GM18498 (cell line): ENCODE results near the gene AS3MT.
"Not testable (repeated sequence)": the region's sequence is repeated elsewhere in the genome, so short reads cannot be mapped to it uniquely, and the experiment has no call there.

ENCODE experiments used
- ATAC-seq: cut with Tn5 transposase; IDR thresholded peaks from one replicate; pipeline ENCODE4 v1.9.1; 2021; ENCODE audit warnings: mild to moderate bottlenecking, moderate library complexity; ENCODE audit not compliant: unreplicated experiment

Gene AS3MT

DNA sequence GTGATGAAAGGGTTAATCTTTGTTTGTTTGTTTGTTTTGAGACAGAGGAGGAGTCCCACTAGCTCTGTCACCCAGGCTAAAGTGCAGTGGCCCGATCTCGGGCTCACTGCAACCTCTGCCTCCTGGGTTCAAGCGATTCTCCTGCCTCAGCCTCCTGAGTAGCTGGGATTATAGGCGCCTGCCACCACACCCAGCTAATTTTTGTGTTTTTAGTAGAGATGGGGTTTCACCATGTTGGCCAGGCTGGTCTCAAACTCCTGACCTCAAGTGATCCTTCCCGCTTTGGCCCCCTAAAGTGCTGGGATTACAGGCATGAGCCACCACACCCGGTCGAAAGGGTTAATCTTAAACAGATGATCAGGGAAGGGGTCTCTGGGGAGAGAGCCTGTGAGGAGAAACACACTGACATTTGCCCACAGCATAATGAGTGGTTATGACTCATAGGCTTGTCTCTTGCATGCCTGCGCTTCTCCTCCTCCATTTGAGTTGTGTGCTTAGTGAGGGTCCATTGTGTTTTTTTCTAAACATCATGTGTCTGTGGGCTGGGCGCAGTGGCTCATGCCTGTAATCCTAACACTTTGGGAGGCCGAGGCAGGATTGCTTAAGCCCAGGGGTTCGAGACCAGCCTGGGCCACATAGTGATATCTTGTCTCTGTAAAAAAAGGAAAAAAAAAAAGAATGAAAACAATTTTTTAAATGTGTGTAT, 13.4 kb upstream of the AS3MT start:
- not testable (repeated sequence) for ATAC-seq

DNA sequence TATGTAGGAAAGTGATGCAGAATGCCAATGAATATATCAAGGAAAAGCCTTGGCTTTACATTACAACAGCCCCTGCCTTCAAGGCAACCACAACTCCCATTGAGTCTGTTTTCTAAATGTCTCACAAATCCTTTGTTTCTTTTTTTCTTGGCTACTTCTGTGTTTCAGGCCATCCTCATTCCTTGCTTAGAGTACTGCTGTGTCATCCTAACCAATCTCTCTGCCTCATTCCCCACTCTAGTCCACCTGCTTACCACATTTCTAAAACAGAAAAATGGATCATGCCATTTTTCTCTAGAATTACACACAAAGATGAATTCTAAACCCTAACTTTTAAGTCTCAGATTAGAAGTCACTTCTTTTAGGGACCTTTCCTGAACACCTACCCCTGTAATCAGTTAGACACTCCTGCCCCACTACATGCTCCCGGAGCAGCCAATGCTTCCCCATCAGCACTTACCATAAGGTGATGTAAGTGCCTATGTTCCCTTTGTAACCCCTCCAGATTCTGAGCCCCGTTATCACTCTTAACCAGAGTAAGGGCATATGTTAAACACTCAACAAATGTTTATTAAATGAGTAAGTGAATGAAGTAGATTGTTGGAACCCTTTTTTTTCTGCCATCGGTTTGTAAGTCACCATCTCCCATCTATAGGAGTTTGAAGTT, 12.4 kb upstream of the AS3MT start:
- ATAC-seq, result no peak

DNA sequence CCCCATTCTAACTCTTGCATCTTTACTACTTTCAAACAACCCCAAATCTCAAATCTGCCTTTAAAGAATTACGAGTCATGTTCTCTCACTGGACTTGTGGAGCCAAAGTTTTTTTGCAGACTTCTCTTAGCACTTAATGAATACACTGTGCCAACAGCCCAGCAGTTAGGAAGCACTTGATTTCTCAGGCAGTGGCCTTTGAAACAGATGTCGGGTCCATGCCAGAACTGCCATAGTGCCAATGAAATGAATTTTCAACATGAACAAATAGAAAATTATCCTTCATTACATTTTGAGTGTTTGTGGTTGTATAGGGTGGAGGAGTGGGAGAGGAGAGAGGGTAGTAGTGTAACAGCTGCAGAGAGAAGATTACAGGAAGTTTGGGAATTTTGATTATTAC, 9.4 kb upstream of the AS3MT start:
- no peak for ATAC-seq

DNA sequence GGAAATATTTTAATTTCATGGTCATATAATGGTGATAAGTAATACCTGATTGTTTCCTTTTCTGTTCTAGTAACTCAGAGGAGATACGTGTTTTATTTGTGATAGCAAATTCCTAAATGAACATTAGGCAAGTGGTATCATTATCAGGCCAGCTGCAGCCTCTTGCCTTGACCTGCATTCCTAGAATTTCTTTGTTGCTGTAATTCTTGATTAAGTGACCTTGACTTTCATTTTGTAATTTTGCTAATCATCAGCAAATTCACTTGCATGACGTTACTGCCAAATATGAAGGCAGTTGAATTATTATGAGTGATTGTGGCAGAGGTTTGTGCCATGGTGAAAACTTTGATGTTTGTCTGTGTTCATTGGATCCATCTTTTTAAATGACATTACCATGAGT, 5.6 kb upstream of the AS3MT start:
- ATAC-seq, result no peak

DNA sequence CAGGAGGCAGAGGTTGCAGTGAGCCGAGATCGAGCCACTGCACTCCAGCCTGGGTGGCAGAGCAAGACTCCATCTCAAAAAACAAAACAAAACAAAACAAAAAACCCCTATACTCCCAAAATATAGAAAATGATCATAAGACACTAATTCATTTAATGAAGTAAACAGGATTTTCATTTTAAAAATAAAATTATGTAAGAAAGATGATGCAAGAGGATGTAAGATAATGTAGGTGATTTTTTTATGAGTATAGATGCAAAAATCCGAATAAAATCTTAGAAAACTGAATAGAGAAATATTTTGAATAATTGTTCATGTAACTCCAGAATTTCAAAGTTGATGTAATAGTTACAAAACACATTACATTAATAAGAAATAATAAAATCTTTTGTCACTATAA, 3.6 kb upstream of the AS3MT start:
- ATAC-seq, result no peak

DNA sequence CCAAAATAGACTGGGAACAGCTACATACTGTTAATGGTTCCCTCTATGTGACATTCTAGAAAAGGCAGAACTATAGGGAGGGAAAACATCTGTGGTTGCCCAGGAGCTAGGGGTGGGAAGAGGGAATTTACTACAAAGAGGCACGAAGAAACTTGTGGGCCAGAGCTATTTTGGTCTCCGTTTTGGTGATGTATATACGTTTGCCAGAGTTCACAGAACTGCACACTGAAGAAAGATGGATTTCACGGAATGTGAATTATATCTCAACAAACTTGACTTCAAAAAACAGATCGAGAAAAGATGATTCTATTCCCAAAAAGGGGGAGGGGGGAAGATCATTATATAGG, 386 bp upstream of the AS3MT start:
- ATAC-seq, result no peak

DNA sequence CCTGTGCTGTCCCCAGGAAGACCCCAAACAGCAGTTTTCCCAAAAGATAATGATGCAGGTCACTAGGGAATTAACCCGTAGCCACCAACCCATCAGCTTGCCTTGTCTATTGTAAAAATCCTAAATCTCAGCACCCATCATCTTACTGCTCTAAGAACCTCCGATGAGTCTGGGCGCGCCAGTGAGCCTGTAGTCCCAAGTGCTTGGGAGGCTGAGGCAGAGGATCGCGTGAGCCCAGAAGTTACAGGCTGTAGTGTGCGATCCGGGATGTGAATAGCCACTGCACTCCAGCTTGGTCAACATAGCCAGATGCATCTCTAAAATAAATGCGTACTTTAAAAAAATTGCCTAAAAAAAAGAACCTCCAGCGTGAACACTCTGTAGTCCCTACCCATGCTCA, 951 bp downstream of the AS3MT start:
- no peak for ATAC-seq

DNA sequence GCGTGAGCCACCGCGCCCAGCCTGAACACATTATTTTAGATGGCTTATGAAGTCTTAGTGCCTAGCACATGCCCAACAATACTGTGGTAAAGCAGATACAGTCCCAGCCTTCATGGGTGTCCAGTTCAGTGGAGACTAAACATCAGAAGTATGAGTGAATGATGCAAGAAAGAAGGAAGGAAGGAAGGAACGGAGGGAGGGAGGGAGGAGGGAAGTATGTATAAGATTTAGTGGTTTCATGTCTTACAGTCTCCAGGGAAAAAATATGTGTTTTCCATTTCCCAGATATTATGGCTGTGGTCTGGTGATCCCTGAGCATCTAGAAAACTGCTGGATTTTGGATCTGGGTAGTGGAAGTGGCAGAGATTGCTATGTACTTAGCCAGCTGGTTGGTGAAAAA, 2.9 kb downstream of the AS3MT start:
- ATAC-seq, result no peak

DNA sequence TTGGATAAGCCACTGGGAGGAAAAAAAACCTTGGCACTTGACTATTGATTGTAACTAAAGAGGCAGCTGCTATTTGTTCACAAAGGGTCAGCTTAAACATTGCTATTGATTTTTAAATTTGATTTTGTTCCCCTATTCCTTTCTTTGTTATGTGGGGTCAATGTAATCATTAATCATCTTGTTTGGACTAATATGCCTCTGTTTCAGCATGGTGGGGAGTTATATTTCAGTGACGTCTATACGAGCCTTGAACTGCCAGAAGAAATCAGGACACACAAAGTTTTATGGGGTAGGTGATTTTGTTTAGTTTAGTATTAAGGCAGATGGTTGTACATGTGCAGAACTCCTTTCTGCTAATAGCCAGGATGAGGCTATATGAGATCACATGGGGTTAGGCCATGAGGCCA, 7.5 kb downstream of the AS3MT start:
- no peak for ATAC-seq

DNA sequence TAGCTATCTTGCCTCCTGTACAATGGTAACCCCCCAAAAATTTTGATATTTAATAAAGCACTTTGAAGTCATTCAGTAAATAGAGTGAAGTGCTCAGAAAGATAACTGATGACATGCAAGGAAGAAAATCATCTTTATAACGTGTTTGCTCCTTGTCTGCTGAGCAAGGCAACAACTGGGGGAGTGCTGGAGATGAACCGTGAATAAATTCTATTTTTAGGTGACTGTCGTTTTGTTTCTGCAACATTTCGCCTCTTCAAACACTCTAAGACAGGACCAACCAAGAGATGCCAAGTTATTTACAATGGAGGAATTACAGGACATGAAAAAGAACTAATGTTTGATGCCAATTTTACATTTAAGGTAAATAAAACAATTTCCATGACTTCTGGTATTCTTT, 9.4 kb downstream of the AS3MT start:
- ATAC-seq, result no peak

DNA sequence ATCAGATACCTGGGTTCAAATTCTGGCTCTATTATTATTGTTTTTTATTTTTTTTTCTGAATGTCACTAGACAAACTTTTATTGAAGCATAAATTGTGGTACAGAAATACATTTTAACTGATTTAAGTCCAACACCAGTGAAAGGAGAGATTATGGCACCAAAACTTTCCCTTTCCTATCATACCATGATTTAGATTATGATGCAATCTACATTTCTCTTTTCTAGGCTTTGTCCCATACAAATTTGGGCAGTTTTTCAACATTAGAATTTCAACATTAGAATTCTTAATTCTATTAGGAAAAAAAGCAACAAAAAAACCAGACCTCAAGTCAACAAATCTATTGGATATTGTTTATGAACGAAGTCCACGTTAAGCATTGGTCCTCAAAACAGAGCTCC, 11.0 kb downstream of the AS3MT start:
- ATAC-seq, result no peak

DNA sequence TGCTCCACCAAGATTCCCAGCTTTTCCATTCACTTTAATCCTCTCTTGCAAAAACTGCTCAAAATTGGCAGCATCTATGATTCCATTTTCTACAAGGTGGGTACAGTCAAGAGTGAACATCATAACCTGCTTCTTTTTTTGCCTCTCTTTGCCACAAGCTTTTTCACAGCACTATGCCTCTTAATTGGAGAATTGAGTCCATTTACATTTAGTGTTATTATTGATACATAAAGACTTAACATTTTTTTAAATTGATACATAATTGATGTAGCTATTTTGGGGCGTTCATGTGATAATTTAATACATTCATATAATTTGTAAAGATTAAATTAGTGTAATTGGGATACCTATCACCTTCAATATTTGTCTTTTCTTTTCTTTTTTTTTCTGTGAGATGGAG, 18.8 kb downstream of the AS3MT start:
- no peak for ATAC-seq

DNA sequence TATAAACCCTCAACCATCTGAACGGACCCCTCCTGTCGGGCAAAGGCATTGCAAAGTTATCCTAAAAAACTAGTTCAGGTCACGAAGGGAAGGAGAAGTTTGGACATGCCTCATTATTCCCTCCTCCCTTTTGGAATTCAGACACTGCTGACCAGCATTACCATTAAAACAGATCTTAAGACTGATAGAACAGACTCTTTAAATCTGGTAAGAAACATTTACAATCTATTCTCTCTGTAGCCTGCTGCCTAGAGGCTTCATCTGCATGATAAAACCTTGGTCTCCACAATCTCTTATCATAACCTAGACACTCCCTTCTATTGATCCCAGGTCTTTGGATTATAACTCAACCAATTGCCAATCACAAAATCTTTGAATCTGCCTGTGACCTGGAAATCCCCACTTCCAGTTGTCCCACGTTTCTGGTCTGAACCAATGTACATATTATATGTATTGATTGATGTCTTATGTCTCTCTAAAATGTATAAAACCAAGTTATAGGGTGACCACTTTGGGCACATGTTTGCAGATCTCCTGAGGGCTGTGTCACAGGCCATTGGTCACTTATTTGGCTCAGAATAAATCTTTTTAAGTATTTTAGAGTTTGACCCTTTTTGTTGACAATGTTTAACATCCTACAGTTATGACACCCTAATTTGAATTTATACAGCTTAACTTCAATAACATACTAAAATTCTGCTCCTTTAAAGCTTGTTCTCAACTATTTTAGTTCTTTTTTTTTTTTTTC, 25.4 kb downstream of the AS3MT start:
- no peak for ATAC-seq

DNA sequence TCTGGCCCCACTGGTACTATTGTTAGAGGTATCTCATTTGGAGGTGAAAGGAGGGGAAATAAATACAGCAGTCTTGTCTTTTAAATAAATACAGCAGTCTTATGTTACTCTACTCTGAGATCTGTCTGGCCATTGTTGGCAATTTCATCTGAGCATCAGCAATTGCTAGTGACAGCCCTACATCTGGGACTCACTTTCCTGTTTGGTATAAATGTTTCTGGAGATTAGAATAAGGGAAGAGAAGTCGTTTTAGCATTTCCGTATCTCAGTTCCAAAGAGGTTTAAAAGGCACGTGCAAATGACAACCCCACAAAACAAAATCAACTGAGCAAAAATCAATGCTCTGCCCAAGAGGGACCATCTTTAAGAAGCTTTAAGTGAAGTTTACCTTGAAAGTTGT, 30.7 kb downstream of the AS3MT start:
- ATAC-seq, result no peak

DNA sequence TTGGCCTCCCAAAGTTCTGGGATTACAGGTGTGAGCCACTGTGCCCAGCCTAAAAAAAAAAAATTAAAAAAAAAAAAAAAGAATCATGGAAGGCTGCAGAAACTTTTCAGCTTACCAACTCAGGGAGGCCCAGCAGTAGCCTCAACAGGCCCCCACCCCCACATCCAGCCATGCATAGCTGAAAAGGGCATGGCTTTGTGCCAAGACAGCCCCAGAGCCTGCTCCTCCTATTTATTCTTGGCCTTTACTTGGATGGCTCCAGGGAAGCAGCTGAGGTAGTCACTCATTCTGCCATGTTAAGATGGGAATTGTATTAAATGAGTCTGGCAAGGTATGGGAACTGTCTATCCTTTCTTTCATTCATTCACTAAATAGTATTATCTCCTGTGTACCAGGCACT, 35.1 kb downstream of the AS3MT start:
- no peak for ATAC-seq

DNA sequence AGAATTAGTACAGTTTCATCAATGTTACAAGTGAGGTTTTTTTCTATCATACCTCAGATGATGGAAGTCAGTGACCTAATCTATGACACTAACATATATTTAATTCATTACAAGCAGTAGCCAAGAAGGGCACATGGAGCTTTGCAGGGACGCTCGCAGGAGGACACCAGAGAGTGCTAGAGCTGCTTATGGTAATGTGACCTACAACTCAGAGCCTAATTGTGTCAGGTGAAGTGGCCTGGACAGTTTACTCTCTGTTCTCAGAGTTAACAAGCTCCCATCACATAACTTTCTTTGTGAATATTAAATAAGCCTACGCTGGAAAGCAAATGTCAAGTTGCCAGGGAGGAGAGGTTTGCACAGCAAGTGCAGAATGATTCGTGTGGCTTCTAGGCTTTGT, 37.2 kb downstream of the AS3MT start:
- ATAC-seq, result no peak

DNA sequence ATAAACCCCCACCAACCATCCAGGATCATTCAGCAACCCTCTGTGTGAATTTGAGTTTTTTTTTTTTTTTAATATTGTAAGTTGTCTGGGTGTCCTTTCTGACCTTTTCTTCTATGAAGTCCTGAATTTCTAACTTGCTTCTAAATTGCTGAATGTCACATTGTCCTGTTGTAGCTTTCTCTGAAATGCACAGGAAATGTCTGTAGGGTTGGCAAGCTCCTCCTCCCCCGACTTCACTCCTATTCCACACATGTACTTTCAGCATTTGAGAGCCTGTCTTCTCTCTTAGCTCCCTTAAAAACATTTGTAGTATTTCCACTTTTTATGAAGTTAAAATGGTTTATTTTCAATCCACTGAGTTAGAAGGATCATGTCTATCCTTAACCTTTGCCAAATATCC, 45.5 kb downstream of the AS3MT start:
- no peak for ATAC-seq

DNA sequence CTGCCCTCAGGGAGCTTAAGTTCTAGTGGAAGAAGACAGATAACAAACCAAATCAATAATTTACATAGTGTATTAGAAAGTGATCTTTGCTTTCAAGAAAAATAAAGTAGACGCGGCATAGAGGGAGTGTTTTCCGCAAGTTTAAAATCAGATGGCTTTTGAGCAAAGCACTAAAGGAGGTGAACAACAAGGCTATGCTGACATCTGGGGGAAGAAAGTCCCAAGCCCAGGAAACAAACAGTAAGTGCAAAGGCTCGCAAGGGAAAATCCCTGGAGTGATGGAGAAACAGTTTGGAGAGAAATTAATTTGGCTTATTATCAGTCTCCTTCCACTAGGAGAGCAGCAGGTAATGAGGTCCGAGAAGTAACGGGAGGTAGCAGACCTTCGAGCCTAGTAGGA, 46.9 kb downstream of the AS3MT start:
- no peak for ATAC-seq

DNA sequence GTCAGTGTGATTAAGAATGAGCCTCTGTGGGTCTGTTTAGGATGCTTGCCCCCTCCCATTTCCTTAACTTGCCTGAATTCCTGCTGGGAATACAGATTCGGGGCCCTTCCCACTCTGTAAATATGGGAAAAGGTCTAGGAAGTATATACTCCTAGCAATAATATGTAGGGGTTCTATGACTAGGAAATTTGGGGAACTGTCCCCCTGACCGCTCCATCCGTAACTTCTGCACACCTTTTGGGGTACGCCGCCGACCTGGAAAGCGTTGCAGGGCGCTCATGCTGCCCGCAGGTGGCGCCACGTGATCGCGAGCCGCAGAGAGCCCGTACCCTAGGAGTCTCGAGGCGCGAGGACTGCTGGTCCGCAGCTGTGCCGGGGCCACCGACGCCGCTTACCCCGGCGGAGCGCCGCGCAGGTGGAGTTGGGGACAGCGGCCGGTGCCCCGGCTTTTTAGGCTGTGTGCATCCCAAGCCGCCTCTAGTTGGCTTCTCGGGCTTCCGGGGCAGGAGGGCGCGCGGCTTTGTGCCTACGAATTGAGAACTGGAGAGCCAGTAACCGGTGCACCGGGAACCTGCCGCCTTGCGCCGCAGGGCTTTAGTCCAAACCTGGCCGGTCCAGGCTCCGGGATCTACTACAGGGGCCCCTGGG, 48.2 kb downstream of the AS3MT start:
- peak; percentile 44 for ATAC-seq

DNA sequence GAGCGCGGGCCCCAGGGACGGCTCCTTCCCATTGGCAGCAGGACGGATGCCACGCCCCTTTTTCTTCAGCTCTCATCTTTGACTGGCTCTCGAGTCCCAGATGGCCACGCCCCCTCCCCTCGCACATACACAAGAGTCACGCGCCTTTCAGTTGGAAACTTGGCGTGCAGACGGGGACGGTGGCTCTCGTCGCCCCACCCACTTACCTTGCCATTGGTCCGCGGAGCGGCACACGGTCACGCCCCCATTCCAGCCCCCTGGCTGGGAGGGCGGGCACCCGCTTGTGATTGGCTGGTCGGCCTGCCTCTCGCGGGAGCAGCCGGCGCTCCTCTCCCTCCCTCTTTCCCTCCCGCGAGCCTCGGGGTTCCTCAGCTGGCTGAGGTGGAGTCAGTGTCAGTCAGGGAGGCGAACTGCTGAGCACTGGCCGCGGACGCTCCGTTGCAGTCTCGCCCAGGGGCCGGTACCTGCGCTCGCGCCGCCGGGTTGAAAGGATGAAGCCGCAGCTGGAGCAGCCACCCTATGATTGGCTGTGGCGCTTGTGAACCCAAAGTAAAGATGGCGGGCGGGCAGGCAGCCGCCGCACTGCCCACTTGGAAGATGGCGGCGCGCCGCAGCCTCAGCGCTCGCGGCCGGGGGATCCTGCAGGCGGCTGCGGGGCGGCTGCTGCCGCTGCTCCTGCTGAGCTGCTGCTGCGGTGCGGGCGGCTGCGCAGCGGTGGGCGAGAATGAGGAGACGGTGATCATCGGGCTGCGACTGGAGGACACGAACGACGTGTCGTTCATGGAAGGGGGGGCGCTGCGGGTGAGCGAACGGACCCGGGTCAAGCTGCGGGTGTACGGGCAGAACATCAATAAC, 48.9 kb downstream of the AS3MT start, which contains the start of gene CNNM2:
Gene CNNM2 (plus strand): TSS at position 333 of the 855 bp plus-strand sequence. CDS start 187 bp downstream, at position 520.
- peak; percentile 87 for ATAC-seq

DNA sequence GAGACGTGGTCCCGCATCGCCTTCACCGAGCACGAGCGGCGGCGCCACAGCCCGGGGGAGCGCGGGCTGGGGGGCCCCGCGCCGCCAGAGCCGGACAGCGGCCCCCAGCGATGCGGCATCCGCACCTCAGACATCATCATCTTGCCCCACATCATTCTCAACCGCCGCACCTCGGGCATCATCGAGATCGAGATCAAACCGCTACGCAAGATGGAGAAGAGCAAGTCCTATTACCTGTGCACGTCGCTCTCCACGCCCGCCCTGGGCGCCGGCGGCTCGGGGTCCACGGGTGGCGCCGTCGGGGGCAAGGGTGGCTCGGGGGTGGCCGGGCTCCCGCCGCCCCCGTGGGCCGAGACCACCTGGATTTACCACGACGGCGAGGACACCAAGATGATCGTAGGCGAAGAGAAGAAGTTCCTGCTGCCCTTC, 49.6 kb downstream of the AS3MT start:
- ATAC-seq, result no peak
